Dermis microvascular lymphatic vessel endothelial cell (primary cell): Measurements from ENCODE around the gene FUZ. TPM values are rescaled to one million over a fixed set of nuclear protein-coding genes. Genes with fewer than 3 reads are reported as not detected.

Experiments
- total RNA-seq: library from RNA; depleted of rRNA; stranded (reverse); fragments of >200 nt; gene quantifications from 2 replicates; pipeline ENCODE4 v1.2.1, GENCODE V29; 2014

The FUZ gene
- total RNA-seq, 1 donor from 2014 or later, result 12.7 TPM

Other genes with a start within 250 kb of the FUZ start
- 109 and 127 TPM in 2 replicates for gene NOSIP, start 232.7 kb downstream of the FUZ start, total RNA-seq
- gene PRRG2, start 232.0 kb downstream of the FUZ start, total RNA-seq, result 2.4 and 7.1 TPM in 2 replicates
- gene PRR12, start 222.1 kb downstream of the FUZ start, total RNA-seq, result 1.0 and 2.9 TPM in 2 replicates
- 23.0 and 31.6 TPM in 2 replicates for gene RRAS, start 173.1 kb downstream of the FUZ start, total RNA-seq
- gene SCAF1, start 171.1 kb downstream of the FUZ start, total RNA-seq, result 5.3 and 9.6 TPM in 2 replicates
- 33.9 and 42.1 TPM in 2 replicates for gene IRF3, start 147.4 kb downstream of the FUZ start, total RNA-seq
- 4.0 and 4.6 TPM in 2 replicates for gene BCL2L12, start 147.4 kb downstream of the FUZ start, total RNA-seq
- 383 and 426 TPM in 2 replicates for gene PRMT1, start 136.0 kb downstream of the FUZ start, total RNA-seq
- gene ADM5, start 123.7 kb downstream of the FUZ start, total RNA-seq, result 0.26 and 0.38 TPM in 2 replicates
- 9.6 and 14.5 TPM in 2 replicates for gene CPT1C, start 122.2 kb downstream of the FUZ start, total RNA-seq
- gene TSKS, start 50.0 kb downstream of the FUZ start, total RNA-seq, result not detected in 2 replicates
- 44.8 and 73.5 TPM in 2 replicates for gene AP2A1, start 46.3 kb downstream of the FUZ start, total RNA-seq
- 7.6 and 15.2 TPM in 2 replicates for gene MED25, start 5.0 kb upstream of the FUZ start, total RNA-seq
- 32.6 and 74.1 TPM in 2 replicates for gene PTOV1, start 37.9 kb upstream of the FUZ start, total RNA-seq
- gene PNKP, start 54.3 kb upstream of the FUZ start, total RNA-seq, result 27.6 and 35.9 TPM in 2 replicates
- gene AKT1S1, start 64.1 kb upstream of the FUZ start, total RNA-seq, result 5.1 and 7.6 TPM in 2 replicates
- 7.6 and 9.4 TPM in 2 replicates for gene TBC1D17, start 64.4 kb upstream of the FUZ start, total RNA-seq
- gene IL4I1, start 83.6 kb upstream of the FUZ start, total RNA-seq, result 1.6 and 1.9 TPM in 2 replicates
- 3.3 and 5.2 TPM in 2 replicates for gene ATF5, start 115.9 kb upstream of the FUZ start, total RNA-seq
- gene NUP62, start 116.2 kb upstream of the FUZ start, total RNA-seq, result 18.9 and 24.5 TPM in 2 replicates
- not detected in 2 replicates for gene SIGLEC11, start 147.9 kb upstream of the FUZ start, total RNA-seq
- 15.0 and 19.1 TPM in 2 replicates for gene VRK3, start 212.1 kb upstream of the FUZ start, total RNA-seq
- gene ZNF473, start 212.7 kb upstream of the FUZ start, total RNA-seq, result 3.6 and 5.2 TPM in 2 replicates